Kidney (tissue), 14 donors: Measurements from ENCODE around the gene GNB5. TPM values are rescaled to one million over a fixed set of nuclear protein-coding genes. Genes with fewer than 3 reads are reported as not detected.

Experiments
- DNase-seq, 5 donors: peaks; one replicate each; pipeline ENCODE4 v3.0.0-alpha.2; 2013 to 2020
- FAIRE-seq: peaks from 2 replicates; lab custom pipeline; 2012; peaks lifted over from hg19 to GRCh38; lab: Jason Lieb, UNC
- H3K27ac ChIP-seq, 2 donors: one replicate each; pipeline ENCODE4 v1.7.0; 2013; ENCODE audit warnings: low read depth in 2 of 2, low read length in 2 of 2, inconsistent platforms in 1 of 2
- H3K27me3 ChIP-seq: one replicate; pipeline ENCODE4 v1.7.1; 2013; ENCODE audit warnings: low read length, inconsistent platforms; ENCODE audit not compliant: control insufficient read depth, insufficient read depth
- H3K36me3 ChIP-seq, 3 donors: one replicate each; pipeline versions ENCODE4 v1.7.0 to v1.7.1; 2013; ENCODE audit warnings: low read length in 3 of 3, control low read depth in 1 of 3, inconsistent platforms in 1 of 3; ENCODE audit not compliant: insufficient read depth in 3 of 3, control insufficient read depth in 2 of 3
- H3K4me1 ChIP-seq, 3 donors: one replicate each; pipeline versions ENCODE4 v1.7.0 to v1.7.1; 2013; ENCODE audit warnings: low read length in 3 of 3, inconsistent platforms in 1 of 3, low read depth in 1 of 3; ENCODE audit not compliant: control insufficient read depth in 2 of 3, insufficient read depth in 2 of 3
- H3K4me3 ChIP-seq, 3 donors: one replicate each; pipeline versions ENCODE4 v1.7.0 to v1.8.1; 2013; ENCODE audit warnings: low read length in 3 of 3, control low read depth in 1 of 3, inconsistent platforms in 1 of 3
- H3K9ac ChIP-seq, 3 donors: one replicate each; pipeline versions ENCODE4 v1.7.0 to v1.7.1; 2013; ENCODE audit warnings: low read length in 3 of 3, control low read depth in 1 of 3, inconsistent platforms in 1 of 3
- H3K9me3 ChIP-seq, 3 donors: one replicate each; pipeline versions ENCODE4 v1.7.0 to v1.7.1; 2013; ENCODE audit warnings: low read length in 3 of 3, control low read depth in 1 of 3, inconsistent platforms in 1 of 3; ENCODE audit not compliant: control insufficient read depth in 2 of 3, insufficient read depth in 1 of 3
- intact Hi-C: fragments of 100-400 bp; cut with DNase I; formaldehyde crosslinking; loops from one replicate; pipeline ENCODE4 v1.11.1; 2022
- polyA plus RNA-seq: library from polyadenylated mRNA; stranded (reverse); fragments of 350-450 nt; fragmentation: Illumina TruSeq; extraction: RNeasy Lipid Tissue Mini Kit (QIAGEN cat#74804); gene quantifications from one replicate; pipeline ENCODE4 v1.2.3, GENCODE V29; 2014; ENCODE audit warnings: low read depth, low replicate concordance; ENCODE audit not compliant: insufficient read depth
- total RNA-seq: library from RNA; stranded (reverse); fragmentation: NEBNext Ultra II Directional; extraction: Animal tissue kit (Norgen Biotek cat#: 25700); gene quantifications from one replicate; pipeline ENCODE4 v1.2.1, GENCODE V29; 2021
- TF ChIP-seq, protein P1 (sequence below): IDR thresholded peaks from 3 replicates; pipeline ENCODE4 v1.5.1; 2012; ENCODE audit warnings: mild to moderate bottlenecking, moderate library complexity, borderline replicate concordance; ENCODE audit not compliant: insufficient read depth; ENCODE audit errors: extremely low read depth
- donor health status: control.
- donor health status: control.
- donor health status: control.
- donor health status: control.
- donor health status: control.
- donor health status: DM: yes; HTN: yes; CAD: no.
- donor health status: Normal renal cell carcinoma (clear cell type).

GNB5 gene
- total and polyA plus RNA-seq, 2 donors from 2014 or later = 28.3 to 43.6 TPM

DNA sequence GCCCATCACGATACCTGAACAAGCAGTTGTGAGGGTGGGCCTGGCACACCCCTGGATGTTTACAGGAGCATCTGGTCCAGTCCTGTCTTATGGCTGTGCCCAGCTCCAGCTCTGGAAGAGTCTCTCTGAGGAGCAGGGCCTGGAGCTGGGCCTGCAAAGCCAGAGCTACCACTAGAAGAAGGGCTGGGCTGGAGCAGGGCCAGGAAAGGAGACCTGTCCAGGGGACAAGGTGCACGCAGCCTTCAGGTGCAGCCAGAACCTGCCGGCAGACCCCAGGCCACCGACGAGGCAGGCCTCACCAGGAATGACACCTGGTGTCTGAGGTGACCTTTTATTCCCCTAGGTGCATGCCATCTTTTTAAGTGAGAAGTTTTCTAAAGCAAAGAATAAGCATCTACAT, 70.2 kb downstream of the GNB5 start:
- no peak overlapping the region for H3K27ac ChIP-seq
- no peak for FAIRE-seq
- no peak for DNase-seq
- TF ChIP-seq, protein P1, sequence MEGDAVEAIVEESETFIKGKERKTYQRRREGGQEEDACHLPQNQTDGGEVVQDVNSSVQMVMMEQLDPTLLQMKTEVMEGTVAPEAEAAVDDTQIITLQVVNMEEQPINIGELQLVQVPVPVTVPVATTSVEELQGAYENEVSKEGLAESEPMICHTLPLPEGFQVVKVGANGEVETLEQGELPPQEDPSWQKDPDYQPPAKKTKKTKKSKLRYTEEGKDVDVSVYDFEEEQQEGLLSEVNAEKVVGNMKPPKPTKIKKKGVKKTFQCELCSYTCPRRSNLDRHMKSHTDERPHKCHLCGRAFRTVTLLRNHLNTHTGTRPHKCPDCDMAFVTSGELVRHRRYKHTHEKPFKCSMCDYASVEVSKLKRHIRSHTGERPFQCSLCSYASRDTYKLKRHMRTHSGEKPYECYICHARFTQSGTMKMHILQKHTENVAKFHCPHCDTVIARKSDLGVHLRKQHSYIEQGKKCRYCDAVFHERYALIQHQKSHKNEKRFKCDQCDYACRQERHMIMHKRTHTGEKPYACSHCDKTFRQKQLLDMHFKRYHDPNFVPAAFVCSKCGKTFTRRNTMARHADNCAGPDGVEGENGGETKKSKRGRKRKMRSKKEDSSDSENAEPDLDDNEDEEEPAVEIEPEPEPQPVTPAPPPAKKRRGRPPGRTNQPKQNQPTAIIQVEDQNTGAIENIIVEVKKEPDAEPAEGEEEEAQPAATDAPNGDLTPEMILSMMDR = no peak
- no peak overlapping the region for H3K9ac ChIP-seq
- H3K27me3 ChIP-seq = no peaks in the 10 kb centered on the region
- H3K36me3 ChIP-seq = peaks cover 0 to 12% (median 2%) of the 10 kb centered on the region in 3 donors
- peaks cover 0 to 11% (median 3%) of the 10 kb centered on the region in 3 donors for H3K4me1 ChIP-seq
- intact Hi-C loops = no loop called here
- no peaks in the 10 kb centered on the region for H3K9me3 ChIP-seq
- H3K4me3 ChIP-seq = no peak overlapping the region

DNA sequence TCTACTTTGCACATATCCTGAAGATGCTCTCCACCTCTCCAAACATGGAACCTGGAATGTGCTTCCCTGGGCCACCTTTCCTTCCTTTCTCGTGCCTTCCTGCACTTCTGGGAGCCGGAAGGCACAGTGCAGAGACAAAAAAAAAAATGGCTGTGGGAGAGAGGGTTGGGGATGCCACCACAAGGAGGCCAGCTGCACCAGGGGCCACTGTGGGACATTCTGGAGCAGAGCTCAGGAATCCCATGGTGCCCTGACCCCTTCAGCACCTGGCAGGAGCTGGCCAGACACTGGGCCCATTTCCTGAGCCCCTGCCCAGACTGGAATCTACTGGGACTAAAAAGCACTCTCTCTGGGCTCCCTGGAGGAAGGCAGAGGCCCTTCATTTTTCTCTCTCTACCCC, 70.7 kb downstream of the GNB5 start:
- peaks cover 0 to 16% (median 6%) of the 10 kb centered on the region in 3 donors for H3K4me1 ChIP-seq
- intact Hi-C loops = no loop called here
- H3K9ac ChIP-seq = no peak overlapping the region
- H3K36me3 ChIP-seq = peaks cover 0 to 9% (median 2%) of the 10 kb centered on the region in 3 donors
- no peaks in the 10 kb centered on the region for H3K9me3 ChIP-seq
- TF ChIP-seq, protein P1 = no peak
- no peak overlapping the region for H3K4me3 ChIP-seq
- no peaks in the 10 kb centered on the region for H3K27me3 ChIP-seq
- H3K27ac ChIP-seq = no peak overlapping the region
- DNase-seq (no peak), FAIRE-seq (no peak)

- TF ChIP-seq, protein P1 = no peak
- H3K4me1 ChIP-seq = peaks cover 0 to 19% (median 10%) of the 10 kb centered on the region in 3 donors
- H3K27me3 ChIP-seq = no peaks in the 10 kb centered on the region
- FAIRE-seq = no peak
- peaks cover 0 to 7% (median 0%) of the 10 kb centered on the region in 3 donors for H3K36me3 ChIP-seq
- no peak overlapping the region for H3K27ac ChIP-seq
- H3K9ac ChIP-seq = no peak overlapping the region
- H3K4me3 ChIP-seq = no peak overlapping the region
- intact Hi-C loops = no loop called here
- DNase-seq = no peak
- H3K9me3 ChIP-seq = no peaks in the 10 kb centered on the region
These were observed 72.0 kb downstream of the GNB5 start for GRCh38 chr15:52118969-52119749.
